HG03280 (cell line): Measurements from ENCODE around the gene TBXA2R.

Experiments
- ATAC-seq: cut with Tn5 transposase; IDR thresholded peaks from one replicate; pipeline ENCODE4 v1.9.1; 2021; ENCODE audit warnings: mild to moderate bottlenecking, moderate library complexity; ENCODE audit not compliant: unreplicated experiment

The TBXA2R gene

GRCh38 chr19:3620817-3621547, 14.3 kb upstream of the TBXA2R start:
- ATAC-seq: no peak

GRCh38 chr19:3620145-3620816, 13.6 kb upstream of the TBXA2R start:
- no peak for ATAC-seq

DNA sequence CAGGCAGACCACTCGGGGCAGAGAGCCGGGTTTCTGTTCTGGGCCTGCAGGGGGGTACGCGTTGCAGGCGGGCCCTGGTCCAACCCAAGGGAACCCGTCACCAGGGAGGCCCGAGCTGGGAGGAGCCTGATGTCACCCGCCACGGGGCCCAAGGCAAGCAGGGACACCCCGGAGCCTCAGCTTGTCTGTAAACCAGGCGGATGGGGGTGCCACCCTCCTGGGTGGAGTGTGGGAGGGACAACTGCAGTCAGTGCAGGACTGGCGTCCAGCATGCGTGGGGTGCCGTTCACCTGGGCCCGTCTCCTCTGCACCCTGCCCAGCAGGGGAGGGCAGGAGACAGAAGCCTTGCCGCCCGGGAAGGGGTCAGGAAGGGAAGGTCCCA, 12.9 kb upstream of the TBXA2R start:
- no peak for ATAC-seq

- no peak for ATAC-seq
Measured at GRCh38 chr19:3618811-3619630, 12.3 kb upstream of the TBXA2R start.

- ATAC-seq: no peak
Measured at GRCh38 chr19:3618144-3618810, 11.6 kb upstream of the TBXA2R start.

DNA sequence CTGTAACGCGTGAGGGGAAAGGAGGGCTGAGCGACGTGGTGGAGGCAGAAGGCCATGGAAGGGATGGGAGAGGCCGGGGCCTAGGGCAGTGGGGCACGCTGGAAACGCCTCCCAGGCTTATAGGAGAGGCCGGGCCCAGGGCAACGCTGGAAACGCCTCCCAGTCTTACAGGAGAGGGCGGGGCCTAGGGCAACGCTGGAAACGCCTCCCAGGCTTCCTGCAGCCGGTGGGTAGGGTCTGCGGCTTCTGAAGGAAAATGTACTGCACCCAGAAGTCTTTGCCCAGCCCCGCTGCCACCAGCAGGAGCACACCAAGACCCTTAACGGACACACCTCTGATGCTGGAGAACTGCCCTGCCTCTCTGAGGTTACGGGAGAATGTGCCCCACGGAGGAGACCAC, 10.8 kb upstream of the TBXA2R start:
- no peak for ATAC-seq

DNA sequence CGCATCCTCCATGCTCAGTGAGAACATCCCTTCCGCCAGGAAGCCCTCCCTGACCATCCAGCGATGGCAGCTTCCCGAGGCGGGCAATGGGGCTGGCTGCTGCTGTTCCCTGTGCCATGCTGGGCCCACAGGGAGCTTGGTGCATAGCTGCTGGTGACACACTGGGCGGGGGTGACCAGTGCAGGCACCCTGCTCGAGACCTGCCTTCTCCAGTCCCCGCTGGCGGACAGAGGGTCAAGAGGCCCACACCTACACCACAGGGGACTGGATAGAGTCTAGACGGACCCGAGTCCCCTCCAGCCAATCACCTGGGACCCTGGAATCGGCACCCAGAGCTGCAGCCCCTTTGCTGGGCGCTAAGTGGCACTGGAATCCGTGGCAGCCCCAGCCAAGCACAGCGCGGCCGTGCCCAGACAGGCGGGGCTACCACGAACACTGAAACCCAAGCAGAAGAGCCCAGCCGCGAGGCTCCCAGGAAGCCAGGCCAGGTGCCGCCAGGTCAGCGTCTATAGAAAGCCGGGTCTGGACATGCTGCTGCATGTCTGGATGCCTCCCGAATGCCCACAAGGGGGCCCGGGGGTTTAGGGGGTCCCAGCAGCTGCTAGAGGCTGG, 9.0 kb upstream of the TBXA2R start:
- no peak for ATAC-seq

GRCh38 chr19:3614858-3615505, 8.3 kb upstream of the TBXA2R start:
- ATAC-seq: no peak

DNA sequence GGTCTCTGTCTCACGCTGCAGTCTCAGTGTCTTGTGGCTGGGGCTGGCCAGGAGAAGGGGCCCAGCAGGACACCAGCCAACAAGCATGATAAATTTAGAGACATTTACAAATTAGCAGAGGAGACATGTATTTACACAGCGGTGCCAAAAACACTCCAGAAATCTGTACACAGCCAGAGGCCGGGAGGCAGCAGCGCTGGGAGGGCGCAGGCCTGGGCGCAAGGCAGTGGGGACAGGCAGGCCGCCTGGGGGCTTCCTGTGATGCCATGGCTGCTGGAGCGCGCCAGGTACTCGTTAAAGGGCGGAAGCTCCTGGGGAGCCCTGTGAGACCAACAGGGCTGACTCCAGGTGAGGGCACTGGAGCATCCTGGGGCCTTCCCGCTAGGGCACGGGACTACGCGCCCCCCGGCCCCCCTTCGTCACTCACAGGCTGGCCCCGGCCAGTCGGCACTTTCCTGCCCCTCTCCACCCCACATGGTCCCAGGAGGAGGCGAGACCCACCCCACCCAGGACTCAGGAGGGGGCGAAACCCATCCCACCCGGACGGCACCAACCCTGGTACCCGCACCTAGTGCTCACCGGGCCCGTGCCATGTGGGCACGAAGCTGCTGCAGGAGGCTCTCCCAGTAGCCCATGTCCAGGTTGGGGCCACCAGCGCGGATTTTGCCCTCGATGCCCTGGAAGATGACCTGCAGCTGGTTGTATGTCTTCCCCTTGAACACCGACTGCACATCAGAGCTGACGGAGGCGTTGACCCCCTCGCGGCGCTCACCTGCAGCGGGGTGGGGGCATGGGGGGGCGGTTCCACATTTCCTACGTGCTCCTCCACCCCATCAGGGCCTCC, 7.4 kb upstream of the TBXA2R start:
- no peak for ATAC-seq

- no peak for ATAC-seq
Measured at GRCh38 chr19:3612901-3613741, 6.4 kb upstream of the TBXA2R start.

- no peak for ATAC-seq
Measured at GRCh38 chr19:3612330-3612729, 5.7 kb upstream of the TBXA2R start.

DNA sequence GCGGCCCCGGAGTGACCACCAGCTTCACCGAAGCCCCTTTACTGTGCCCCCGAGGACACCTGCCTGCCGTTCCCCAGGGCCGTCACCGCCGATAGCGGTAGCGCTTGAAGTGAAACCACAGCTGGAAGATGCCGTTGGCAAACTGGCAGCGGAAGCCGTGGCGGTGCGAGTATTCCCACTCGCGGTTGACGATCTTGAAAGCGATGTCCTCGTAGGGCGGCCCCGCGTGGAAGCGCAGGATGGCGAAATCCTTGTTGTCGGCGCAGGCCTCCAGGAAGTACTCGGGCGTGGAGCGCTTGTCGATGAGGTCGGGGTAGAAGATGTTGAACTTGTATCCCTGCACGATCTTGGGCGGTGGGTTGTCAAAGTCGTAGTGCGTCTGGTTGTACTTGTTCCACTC, 5.2 kb upstream of the TBXA2R start:
- ATAC-seq: no peak

DNA sequence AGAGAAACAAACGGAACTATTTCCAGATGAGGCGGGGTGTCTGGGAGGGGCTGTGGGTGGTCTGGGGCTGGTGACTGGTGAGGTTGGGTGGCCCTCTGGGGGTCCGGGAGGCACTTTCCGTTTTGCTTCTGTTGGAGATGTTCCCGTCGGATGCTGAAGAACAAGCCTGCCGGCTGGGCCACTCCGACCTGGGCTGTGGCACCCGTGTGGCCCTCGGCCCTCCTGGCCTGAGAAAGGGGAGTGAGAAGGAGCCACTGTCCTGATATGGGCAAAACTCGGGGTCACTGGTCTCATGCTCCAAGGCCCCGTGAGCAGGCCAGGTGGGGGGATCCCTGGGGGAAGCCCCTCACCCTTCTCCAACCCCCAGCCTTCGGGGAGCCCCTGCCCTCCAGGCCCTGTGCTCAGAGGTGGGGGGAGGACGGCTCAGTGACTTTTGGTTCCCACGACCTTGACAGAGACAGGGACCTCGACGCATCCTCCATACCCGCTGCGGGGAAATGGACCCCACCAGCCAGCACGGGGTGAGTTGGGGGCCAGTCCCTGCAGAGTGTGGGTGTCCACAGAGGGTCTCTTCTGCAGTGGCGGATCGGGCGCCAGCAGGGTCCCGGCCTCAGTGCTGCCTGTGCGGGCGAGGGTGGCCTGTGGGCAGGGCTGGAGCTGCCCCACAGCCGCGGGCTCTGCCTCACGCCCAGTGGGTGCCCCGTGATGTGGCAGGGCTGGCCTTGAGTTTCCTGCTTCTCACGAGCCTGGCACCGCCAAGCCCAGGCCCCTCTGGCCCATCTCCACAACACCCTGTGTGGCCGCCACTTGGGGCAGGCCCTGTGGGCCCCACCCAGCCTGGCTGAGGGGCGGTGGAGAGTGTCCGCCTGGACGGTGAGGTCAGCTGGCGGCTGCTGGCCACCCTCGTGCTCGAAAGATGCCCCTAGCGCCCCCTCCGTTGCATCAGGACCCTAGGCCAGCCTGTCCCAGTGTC, 4.4 kb upstream of the TBXA2R start:
- no peak for ATAC-seq

DNA sequence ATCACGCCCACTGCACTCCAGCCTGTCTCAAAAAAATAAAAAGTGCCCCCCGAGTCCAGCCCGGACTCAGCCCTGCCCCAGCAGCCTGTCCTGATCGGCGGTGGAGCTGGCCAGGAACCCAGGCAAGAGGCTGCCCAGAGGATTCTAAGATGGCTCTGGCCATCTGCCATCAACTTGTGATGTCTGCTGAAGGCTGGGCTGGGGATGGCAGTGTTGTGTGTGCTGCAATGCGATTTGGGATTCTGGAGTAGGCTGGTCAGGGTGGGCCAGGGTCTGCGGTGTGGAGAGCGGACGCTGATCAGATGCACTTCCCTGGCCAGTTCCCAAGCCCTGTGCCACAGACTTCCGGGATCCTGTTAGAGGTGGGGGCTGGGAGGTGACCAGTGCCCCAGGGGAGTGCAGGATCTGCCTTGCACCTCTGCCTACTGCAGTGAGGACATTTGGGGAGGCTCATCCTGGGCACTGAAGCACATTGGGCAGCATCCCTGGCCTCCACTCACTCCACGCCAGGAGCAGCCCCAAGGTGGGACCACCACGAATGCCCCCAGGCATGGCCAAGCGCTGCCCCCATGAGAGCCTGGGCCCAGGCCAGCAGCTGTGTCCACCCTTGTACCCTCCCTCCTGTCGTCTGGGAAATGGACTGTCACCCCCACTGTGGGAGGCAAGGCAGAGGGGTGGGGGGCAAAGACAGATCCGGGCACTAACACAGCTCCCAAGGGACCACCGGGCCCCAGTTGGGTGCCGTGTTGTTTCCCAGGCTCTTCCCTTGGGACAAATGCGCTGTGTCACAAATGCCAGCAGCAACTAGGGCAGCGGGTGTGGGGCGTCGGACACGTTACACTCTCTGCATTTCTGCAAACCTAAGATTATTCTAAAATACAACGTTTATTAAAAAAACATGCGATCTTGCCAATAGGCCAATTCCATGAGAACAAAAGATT, 3.4 kb upstream of the TBXA2R start:
- ATAC-seq: no peak

GRCh38 chr19:3608750-3609322, 2.2 kb upstream of the TBXA2R start:
- no peak for ATAC-seq

- no peak for ATAC-seq
Measured at GRCh38 chr19:3608079-3608641, 1.5 kb upstream of the TBXA2R start.
